GM20431 (cell line): ENCODE measurements around the gene EEF1AKMT4.

Source experiments
- in situ Hi-C: fragments of 300-500 bp; cut with MseI, MboI; formaldehyde crosslinking; loops from one replicate; pipeline ENCODE4 v1.15.0; 2020; ENCODE audit warnings: low sequenced_read_pairs; ENCODE audit not compliant: unreplicated experiment

Gene EEF1AKMT4

DNA sequence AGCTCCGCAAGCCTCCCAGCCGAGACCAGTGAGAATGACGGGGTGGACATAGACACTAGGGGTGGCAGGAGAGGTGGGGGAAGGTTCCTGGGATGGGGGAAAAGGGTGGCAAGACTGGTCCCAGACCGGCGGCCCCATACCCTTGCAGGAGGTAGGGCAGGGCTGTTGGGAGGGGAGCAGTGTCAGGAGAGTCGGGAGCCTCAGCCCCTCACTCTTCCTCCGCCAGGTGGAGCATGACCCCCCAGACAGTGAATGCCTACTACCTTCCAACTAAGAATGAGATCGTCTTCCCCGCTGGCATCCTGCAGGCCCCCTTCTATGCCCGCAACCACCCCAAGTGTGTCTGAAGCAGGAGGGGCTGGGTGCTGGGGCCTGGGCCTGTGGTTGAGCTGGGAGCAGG, 40.9 kb downstream of the EEF1AKMT4 start:
- in situ Hi-C loops: no loop called here

DNA sequence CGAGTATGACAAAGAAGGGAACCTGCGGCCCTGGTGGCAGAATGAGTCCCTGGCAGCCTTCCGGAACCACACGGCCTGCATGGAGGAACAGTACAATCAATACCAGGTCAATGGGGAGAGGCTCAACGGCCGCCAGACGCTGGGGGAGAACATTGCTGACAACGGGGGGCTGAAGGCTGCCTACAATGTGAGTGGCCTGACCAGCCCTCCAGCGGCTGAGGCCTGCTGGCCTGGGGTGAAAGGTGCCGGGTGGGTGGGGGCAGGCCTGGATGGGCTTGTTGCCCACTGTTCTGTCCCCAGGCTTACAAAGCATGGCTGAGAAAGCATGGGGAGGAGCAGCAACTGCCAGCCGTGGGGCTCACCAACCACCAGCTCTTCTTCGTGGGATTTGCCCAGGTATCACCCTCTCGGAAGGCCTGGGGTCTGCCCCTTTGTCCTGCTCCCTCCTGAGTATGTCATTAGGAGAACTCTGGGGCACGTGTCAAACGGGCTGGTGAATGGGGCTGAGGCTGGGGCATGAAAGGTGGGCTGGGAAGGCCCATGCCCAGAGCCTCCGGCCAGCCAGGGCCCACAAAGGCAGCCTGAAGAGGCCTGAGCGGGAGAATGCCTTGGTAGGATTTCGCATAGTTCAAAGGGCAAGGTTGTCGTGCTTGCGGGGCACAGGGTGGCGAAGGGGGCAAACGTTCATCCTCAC, 41.7 kb downstream of the EEF1AKMT4 start:
- in situ Hi-C loops: no loop called here

DNA sequence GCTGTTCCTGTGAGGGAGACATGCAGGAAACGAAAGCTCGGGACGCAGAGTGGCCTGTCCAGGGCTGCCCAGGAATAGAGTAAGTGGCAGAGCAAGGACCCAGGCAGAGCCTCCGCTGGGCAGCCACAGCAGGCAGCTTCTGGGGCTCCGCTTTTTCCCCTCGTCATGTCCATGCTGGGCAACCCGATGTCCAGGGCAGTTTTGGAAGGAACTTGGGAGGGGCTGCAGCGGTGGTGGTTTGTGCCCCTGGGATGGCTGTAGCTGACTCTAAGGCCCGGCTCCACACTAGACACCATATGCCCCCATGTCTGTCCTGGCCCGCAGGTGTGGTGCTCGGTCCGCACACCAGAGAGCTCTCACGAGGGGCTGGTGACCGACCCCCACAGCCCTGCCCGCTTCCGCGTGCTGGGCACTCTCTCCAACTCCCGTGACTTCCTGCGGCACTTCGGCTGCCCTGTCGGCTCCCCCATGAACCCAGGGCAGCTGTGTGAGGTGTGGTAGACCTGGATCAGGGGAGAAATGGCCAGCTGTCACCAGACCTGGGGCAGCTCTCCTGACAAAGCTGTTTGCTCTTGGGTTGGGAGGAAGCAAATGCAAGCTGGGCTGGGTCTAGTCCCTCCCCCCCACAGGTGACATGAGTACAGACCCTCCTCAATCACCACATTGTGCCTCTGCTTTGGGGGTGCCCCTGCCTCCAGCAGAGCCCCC, 42.4 kb downstream of the EEF1AKMT4 start:
- in situ Hi-C loops: no loop called here

DNA sequence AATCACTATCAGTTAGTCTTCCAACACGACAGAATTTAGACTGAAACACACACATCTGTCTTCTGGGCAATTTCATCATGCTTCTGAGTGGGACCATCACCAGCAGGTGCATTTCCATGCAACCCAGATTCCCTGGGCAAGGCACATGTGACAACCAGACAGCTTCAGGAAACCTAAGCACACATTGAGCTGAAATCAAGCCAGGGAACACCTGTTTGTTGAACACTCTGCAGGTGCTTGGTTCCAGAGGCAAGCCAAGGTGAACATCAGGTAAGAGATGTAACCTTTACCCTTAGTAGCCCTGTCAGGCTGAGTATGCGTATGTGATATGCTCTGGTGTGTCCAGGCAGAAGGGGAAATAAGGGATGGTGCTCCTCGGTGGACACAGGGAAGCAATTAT, 46.3 kb downstream of the EEF1AKMT4 start:
- in situ Hi-C loops: no loop called here

DNA sequence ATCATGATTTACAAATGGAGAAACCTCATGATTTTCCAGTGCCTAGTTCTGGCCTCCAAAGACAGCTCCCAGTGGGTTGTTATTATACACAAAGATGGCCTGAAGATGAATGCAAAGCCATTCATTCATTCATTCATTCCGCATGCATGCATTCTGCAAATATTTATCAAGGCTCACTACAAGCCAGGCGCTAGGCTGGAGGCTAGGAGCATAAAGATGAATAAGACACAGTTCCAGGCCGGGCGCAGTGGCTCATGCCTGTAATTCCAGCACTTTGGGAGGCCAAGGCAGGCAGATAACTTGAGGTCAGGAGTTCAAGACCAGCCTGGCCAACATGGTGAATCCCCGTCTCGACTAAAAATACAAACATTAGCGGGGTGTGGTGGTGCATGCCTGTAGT, 47.1 kb downstream of the EEF1AKMT4 start:
- in situ Hi-C loops: no loop called here

DNA sequence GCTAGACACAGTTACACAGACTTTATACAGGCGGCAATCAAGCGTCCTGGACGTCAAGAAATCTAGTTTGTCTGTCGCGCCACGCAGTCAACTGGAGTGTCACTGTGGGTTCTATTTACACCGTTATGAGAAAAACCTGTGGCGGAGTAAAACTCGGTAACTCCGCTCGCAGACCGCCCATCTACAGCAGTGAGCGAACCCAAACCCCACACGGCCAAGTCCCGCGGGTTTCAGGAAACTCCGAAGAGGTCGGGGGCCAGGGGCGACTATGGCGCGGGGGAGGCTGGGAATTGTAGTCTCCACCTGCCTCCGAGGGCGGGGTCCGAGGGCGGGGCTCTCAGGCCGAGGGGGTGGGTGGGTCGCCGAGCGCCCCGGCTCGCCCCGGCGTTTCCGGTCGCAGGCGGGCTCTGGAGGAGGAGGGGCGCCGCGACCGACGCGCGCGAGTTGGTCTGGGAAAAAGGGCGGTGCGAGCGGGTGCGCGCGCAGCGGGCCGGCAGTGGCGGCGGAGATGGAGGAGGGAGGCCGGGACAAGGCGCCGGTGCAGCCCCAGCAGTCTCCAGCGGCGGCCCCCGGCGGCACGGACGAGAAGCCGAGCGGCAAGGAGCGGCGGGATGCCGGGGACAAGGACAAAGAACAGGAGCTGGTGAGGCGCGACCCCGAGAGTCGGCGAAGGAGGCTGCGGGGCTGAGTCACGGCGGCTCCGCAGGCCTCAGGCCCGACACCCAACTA, 49.5 kb downstream of the EEF1AKMT4 start, which contains the start of gene PSMD2:
TSS of gene PSMD2 (plus strand) at position 483 of the 729 bp plus-strand sequence. CDS start at position 509, 26 bp downstream.
- in situ Hi-C loops: no loop called here

DNA sequence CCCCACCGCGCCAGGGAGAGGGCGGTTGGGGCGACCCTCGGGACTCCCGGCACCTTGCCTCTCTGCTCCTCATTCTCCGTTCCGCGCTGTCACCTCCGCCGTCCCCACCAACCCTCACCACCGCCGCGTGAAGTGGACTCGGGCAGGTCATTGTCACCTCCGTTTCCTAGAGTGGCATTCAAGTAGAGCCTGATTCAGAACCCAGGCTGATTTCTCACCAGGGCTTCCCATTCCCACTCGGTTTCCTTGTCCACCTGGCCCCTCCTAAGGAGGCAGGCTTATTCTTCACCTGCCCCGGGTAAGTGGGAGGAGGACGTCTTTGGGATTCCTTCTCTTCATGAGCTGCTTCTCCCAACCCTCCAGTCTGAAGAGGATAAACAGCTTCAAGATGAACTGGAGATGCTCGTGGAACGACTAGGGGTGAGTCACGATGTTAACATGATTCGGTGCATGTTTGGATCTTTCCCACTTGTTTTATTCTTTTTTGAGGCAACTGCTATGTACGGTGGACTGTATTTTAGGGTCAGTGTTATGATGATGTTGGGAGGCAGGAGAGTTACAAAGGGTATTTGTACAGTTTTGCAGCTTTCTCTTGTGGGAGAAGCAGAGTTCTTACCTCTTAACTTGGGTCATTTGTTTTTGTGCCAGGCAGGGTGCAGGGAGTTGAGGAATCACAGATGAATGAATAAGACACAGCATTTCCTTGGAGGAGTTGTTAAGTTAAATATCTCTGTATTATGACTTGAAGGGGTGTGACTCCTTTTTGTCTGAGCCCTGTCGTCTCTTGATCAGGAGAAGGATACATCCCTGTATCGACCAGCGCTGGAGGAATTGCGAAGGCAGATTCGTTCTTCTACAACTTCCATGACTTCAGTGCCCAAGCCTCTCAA, 50.3 kb downstream of the EEF1AKMT4 start:
- in situ Hi-C loops: no loop called here

DNA sequence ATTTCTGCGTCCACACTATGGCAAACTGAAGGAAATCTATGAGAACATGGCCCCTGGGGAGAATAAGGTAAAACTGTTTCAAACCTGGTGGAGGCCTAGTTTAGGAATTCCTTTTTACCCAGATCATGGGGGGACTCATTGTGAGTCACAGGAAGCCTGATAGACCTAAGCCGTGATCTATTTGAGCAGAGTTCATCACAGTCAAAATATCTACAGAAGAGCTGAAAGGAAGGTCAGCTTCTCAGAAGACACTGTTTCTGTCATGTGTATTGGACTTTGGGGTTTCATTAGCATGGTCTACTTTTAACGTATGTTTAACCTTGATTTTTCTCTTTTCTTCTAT, 50.9 kb downstream of the EEF1AKMT4 start:
- in situ Hi-C loops: no loop called here

DNA sequence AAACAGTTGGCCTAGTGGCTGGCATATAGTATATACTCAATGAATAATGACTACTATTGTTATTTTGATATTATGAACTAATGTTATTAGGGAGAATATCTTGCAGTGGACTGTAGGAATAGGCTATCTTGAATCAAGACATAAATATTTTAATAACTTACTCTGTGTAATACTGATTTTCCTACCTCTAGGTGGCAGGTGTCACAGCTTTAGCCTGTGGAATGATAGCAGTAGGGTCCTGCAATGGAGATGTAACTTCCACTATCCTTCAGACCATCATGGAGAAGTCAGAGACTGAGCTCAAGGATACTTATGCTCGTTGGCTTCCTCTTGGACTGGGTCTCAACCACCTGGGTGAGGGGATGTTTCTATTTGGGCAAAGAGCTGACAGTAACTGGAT, 56.1 kb downstream of the EEF1AKMT4 start:
- in situ Hi-C loops: no loop called here

DNA sequence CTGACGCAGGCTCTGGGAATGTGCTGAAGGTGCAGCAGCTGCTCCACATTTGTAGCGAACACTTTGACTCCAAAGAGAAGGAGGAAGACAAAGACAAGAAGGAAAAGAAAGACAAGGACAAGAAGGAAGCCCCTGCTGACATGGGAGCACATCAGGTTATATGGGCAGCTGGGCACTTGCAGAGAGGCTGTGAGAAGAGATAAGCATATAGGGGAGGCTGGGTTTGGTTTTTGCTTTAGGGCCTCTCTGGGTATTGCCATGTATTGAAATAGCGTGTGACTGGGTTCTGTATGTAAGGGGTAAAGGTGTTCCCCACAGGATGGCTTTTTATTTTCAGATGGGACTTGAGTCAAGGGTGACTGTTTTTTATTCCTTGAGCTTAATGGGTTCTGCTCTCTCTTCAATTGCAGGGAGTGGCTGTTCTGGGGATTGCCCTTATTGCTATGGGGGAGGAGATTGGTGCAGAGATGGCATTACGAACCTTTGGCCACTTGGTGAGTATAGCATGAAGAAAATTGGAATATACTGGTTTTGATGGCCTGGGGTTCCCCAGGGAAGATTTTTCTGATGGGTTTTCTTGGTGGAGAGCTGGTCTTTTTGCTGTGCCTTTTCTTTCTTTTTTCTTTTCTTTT, 57.0 kb downstream of the EEF1AKMT4 start:
- in situ Hi-C loops: no loop called here

DNA sequence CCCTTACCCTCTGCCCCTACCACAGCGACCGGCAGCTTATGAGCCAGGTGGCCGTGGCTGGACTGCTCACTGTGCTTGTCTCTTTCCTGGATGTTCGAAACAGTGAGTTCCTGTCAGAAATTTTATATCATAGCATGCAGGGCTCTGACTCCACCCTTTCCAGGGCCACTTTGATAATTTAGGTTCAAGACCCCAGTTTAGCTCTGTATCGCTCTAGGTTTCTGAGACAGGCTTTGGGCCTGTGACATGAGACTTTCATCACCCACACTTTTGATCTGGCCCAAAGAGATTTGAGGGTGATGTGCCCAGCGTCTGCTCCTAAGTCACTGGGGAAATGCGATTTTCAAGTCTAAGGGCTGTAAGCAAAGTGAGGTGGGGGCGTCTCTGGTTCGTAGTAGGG, 58.4 kb downstream of the EEF1AKMT4 start:
- in situ Hi-C loops: no loop called here
